GM21360 (cell line): ENCODE measurements around the gene ZSCAN2.
A peak's percentile ranks its signal among the peaks of the same experiment; 100 is the strongest.
"Not testable (repeated sequence)": the region's sequence is repeated elsewhere in the genome, so short reads cannot be mapped to it uniquely, and the experiment has no call there.

ENCODE experiments used
- ATAC-seq: cut with Tn5 transposase; IDR thresholded peaks from one replicate; pipeline ENCODE4 v1.9.1; 2021; ENCODE audit warnings: mild to moderate bottlenecking, moderate library complexity; ENCODE audit not compliant: unreplicated experiment

The ZSCAN2 gene

DNA sequence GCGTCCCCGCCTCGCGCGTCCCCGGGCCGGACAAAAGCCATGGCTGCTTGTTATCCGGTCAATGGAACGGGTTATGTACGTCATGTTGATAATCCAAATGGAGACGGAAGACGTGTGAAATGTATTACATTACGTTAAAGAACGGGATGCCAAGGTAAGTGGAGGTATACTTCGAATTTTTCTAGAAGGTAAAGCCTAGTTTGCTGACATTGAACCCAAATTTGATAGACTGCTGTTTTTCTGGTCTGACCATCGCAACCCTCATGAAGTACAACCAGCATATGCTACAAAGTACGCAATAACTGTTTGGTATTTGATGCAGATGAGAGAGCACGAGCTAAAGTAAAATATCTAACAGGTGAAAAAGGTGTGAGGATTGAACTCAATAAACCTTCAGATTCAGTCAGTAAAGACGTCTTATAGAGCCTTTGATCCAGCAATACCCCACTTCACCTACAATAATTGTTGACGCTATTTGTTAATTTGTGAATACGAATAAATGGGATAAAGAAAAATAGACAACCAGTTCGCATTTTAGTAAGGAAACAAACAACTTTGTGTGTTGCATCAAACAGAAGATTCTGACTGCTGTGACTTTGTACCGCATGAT is 33.5 kb downstream of the ZSCAN2 start:
- no peak for ATAC-seq

DNA sequence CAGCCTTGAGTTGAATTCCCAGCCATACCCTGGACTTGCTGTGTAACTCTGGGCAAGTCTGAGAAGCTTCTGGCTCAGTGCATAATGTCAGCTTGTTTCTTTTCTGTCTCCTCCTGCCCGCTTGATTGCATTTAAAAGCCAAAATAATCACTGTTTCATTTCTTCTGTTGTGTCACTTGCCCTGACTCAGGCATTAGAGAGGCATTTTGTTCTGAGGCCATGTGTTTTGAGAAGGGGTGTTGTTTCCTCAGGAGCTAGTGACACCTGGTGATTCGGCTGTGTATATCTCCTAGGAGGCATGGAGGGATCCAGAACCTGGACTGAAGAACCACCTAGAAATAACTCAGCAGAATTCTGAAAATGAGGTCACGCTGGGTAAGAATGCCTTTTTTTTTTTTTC is 37.3 kb downstream of the ZSCAN2 start:
- ATAC-seq: no peak

DNA sequence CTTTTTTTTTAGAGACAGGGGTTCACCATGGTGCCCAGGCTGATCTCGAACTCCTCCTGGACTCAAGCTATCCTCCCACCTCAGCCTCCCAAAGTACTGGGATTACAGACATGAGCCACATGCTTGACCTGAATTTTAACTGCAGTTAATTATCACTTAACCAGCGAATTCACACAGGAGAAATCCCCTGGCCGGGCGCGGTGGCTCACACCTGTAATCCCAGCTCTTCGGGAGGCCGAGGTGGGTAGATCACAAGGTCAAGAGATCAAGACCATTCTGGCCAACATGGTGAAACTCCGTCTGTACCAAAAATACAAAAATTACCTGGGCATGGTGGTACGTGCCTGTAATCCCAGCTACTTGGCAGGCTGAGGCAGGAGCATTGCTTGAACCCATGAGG is 41.1 kb downstream of the ZSCAN2 start:
- ATAC-seq: not testable (repeated sequence)

DNA sequence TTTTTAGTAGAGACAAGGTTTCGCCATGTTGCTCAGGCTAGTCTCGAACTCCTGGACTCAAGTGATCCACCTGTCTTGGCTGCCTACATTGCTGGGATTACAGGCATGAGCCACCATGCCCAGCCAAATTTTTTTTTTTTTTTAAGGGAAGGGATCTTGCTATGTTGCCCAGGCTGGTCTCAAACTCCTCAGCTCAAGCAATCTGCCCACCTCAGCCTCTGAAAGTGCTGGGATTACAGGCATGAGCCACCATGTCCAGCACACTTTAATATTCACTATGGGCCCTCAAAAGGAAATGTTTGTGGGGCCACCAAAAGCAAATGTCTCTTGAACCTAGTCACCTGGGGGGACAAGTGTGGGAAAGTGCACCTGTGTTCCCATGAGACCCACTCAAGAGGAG is 41.8 kb downstream of the ZSCAN2 start:
- ATAC-seq: not testable (repeated sequence)

DNA sequence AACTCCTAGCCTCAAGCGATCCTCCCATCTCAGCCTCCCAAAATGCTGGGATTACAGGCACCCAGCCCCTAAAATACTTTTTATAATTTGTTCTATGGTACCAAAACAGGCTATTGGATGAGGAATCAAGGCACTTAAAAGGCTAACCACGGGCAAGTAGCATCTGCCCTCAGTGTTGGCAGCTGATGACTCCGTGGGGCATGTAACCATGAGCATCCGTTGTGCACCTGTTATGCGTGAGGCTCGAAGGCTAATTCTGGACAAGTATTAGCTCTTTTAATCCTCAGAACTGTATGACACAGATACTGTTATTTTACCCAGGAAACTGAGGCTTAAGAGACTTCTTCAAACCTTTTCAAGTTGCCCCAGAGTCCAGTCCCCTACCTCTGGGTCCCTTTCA is 43.0 kb downstream of the ZSCAN2 start:
- ATAC-seq: no peak

DNA sequence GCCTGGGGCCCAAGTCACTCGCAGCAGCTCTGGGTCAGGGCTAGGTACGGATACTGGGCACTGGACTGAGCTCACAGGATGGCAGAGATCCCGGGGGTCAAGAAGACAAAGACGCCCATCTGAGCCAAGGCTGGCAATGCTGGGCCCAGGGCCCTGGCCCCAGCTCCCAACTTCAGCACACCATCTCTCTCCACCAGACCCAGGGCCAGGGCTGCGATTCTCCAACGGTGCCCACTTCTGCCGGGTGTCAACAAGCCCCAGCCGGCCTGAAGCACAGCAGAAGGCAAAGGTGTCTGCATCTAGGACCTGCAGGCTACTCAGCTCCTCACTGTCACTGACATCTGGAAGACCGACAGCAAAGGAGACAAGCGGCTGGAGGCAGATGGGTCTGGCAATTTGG is 44.7 kb downstream of the ZSCAN2 start:
- ATAC-seq: no peak

DNA sequence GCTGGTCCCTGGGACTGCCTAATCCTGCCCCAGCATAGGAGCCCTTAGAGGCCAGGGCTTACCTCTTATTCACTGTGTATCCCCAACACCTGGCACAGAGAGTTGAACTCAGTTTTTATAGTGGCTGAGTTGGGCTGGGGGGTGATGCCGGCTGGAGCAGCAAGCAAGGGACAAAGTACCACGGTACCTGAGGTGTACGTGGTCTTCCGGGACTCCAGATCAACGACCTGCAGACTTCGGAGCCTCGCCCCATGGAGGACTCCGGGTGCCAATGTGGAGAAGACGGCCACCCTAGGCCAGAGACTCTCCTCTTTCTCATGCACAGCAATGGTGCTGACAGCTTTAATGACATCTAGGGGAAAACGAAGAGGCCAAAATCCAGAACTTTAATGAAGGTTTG is 45.2 kb downstream of the ZSCAN2 start:
- ATAC-seq: no peak

DNA sequence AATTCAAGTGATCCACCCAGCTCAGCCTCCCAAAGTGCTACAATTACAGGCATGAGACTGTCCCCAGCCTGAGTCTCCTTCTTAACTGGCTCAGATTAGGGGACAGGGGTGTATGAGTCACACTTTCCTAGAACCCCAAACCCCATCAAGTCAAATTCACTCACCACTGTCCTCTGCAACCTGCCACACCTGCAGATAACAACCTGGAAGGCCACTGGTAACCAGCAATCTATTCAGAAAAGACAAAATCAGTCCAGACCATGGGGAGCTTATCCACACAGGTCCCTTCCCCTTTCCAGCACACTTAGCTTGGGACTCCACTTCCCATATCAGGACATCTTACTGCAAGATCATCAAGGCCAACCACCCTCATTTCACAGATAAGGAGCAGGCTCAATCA is 46.9 kb downstream of the ZSCAN2 start:
- no peak for ATAC-seq

DNA sequence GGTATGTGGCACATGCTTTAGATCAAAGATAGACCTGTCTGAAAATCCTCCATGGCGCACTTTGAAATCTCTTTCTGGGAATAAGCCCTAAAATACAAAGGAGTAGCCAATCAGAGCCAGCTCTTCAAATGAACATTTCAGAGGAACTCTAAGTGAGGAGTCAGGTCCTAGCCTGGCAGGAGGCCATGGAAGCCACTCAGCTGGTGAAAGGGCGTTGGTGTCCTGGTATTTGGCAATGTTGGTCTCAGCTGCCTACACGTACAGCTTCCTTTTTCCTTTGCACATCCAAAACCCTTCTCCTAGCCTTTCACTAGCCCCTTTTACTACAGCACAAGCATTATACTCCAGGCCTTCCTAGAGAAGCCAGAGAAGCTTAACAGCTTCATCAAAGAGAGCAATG is 47.7 kb downstream of the ZSCAN2 start:
- no peak for ATAC-seq

DNA sequence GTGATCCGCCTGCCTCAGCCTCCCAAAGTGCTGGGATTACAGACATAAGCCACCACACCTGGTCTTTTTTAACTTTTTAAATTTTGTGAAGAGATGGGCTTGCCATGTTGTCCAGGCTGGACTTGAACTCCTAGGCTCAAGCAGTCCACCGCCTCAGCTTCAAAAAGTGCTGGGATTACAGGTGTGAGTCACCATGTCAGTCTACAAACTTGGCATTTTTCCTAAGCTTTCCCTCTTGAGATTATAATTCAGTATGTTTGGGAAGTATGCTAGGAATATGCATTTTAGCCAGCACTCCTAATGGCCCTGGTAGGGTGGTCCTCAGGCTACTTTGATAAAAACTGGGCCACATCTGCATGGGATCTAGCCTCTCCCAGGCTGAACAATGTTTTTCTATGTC is 48.9 kb downstream of the ZSCAN2 start:
- no peak for ATAC-seq

DNA sequence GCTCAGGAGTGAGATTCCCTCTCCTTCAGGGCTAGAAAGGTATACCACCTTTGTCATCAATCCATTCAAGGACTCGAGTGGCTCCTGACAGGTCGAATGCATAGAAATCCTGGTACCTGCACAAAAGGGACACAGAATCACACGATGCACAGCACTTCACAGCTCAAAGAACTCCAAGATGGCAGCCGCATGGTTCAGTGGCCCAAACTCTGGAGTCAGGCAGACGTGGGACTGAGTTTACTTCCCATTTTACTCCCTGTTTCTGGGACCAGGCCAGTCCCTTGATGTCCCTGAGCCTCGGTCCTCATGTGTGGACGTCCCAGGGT is 52.7 kb downstream of the ZSCAN2 start:
- no peak for ATAC-seq

DNA sequence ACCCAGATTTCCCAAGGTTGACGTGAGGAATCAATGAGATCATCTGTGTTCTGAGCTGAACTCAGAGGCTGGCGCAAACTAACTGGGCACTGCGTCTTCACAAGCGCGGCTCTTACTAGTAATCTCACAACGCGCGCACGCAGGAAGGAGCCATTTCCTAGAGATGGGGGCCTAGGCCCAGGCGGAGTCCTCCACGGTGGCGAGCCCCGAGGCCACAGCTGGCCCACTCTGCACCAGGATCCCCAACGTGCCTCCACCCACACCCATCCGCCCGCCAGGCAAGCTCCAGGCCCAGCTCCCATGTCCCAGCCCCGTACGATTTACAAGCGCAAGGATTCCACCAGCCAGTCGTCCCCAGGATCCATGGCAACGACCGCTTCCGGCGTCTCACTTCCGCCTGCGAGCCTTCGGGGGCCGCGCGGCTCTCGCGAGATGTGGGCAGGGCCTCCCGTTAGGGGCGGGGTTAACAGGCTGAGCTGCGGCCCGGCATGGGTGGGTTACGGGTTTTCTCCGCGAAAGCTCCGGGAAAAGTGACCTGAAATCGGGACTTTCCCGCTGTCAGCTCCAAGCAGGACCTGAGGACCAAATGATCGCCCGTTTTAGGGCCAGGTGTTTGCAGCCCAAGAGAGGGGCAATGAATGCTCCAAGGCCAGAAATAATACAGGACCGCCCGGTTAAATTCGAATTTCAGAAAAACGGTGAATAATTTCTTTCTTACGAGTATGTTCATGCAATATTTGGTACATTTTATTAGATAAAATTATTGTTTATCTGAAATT is 53.3 kb downstream of the ZSCAN2 start, which contains the start of gene WDR73:
WDR73 (minus strand) TSS at position 374 of the 779 bp plus-strand sequence; CDS start at position 365, 9 bp downstream.
- peak; percentile 82 for ATAC-seq

DNA sequence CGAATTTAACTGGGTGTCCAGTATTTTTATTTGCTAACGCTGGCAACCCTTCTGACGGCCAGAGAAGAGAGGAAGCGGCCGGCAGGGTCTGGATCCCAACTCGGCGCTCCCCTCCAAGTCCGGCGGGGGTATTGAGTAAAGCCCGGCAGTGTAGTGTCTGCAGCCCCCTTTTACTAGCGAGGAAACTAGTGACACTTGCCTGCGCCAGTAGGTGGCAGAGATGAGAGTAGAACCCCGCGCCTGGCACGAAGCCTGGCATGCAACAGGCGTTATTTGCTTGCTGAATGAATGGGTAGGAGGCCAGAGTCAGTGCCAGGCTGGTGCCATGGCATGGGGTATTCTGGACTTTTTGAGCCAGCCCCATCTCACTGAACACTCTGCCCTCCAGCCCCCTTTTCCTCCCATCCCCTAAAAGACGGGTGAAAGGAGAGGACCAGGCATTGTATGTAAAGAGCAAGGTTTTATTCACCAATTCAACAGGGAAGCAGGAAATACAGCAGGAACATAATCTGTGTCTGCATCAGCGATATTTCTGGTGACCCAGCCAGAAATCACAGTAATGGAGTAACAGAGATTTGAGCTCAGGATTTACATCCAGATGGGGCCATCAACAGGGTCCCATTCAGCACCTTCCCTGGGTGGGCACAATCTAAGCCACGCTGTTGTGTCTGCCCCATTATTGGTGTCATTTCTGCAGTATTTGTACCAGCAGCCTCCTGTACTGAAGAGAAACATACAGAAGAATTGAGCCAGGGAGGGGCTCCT is 54.1 kb downstream of the ZSCAN2 start:
- peak; percentile 25 for ATAC-seq

DNA sequence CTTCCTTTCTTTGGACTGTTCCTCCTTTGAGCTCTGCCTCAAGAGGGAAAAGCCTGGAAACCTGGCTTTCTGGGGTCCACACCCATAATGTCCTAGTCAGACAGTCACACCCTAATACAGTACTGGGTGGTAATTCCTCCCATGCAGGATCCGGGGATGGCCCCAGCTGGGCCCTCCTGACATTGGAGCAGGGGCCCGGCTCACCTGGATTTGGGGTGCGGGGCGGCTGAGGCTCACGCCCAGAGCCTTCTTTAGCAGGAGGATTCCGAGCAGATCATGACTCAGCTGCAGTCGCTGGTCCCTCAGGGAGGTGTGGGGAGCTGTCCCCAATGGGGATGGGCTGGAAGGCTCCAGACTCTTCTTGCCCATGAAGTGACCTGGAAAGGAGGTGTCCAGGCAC is 56.2 kb downstream of the ZSCAN2 start:
- ATAC-seq: no peak

DNA sequence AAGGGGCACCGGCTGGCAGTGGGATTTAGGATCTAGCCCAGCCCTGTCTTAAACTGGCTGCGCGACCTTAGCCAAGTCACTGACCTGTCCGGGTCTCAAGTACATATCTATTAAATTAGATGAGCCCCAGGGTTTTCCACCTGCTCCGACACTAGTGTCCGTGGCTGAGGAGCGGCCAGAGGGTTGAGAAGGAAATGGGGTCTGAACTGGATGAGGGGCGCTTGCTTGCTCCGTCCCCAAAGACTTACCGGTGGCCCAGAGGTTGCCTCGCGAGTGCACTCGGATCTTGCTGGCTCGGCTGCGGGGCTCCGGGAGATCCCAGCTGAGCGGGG is 56.9 kb downstream of the ZSCAN2 start:
- no peak for ATAC-seq

DNA sequence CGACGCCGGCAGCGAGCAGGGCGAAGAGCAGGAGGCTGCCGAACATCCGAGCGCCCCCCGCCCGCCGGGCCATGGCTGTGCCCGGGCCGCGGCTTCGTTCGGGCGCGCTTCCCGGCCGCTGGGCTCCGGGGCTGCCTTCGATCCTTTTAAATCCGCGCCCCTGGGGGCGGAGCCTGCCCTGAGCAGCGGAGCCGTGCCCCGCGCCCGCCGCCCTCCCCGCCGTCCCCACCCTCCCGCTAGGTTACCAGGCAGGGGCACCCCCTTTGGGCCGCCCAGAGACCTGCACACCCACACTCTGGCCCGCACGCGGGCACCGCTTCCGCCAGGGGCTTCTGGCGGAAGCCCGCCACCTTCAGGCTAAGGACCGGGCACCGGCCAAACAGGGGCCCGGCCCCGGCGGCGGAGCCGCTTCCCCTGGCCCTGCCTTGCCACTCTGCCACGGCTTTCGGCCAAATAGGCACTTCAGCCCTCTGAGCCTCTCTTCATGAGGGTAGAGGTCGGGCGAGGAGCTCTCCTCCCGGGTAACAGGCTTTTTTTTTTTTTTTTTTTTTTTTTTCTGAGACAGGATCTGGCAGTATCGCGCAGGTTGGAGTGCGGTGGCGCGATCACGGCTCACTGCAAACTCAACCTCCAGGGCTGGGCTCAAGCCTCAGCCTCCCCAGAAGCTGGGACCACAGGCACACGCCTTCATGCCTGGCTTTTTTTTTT is 57.4 kb downstream of the ZSCAN2 start, which contains the start of gene NMB:
NMB (minus strand) TSS at position 120 of the 708 bp plus-strand sequence; CDS start at position 73, 47 bp downstream.
- ATAC-seq: peak; percentile 54

DNA sequence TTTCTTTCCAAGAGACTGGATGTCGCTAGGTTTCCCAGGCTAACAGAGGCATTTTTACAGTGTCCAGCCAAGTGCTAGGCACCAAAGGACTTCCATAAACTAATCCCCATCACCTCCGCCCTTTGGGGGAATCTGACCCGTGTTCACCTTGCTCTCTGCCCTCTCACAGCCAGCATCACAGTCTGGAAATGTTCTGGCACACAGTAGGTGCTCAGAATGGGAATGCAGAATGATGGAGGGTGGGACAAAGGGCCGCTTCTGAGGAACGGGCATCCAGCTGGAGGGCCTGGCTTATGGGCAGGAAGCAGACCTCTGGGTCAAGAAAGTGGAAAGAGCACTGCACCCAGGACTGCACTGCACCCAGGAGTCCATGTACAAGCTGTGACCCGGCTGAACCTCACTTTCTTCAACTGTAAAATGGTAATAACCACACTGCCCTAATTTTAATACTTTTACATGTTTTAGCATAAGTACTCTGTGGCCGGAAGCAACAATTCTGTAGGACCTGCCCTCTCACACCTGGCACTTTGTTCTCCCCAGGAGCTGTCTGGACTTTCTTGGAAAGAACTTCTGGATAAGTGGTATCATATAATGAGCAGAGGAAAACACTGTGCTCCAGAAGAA is 58.1 kb downstream of the ZSCAN2 start:
- no peak for ATAC-seq

DNA sequence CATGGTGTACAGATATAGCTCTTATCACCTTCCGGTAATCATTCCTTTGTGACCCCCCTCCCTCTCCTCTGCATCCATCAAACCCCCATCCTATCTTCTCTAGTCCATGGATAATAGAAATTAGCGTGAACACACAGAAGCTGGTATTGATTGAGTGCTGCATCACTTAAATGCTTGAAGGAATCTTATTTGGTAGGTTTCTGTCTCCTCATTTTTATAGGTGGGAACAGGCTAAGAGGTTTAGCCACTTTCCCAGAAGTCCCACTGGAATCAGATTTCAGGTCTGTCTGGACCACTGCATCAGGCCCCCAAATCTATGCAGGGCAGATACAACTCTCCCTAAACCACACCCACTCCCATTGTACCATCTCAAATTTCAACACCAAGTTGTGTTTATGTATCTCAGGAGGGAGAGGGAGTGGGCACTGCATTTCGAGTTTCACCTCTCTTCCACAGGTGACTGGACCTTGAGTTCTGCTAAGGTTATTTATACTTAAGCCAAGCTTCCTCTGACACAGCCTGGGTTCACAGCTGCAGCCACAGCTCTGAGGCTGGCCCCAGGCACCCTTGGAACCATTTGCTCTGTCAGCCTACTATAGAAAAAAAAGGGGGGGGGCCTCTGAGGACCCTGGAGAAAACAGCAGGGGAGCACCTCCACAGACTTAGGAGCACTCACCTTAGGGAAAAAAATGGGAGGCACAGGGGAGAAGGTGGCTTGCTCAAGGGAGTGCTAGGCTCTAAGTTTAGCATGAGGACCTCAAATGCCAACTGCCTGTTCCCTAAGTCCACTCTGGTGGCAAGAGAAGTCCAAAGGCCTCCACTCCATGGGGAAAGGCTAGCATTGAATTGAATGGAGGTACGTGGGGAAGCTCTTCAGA is 59.3 kb downstream of the ZSCAN2 start:
- no peak for ATAC-seq

DNA sequence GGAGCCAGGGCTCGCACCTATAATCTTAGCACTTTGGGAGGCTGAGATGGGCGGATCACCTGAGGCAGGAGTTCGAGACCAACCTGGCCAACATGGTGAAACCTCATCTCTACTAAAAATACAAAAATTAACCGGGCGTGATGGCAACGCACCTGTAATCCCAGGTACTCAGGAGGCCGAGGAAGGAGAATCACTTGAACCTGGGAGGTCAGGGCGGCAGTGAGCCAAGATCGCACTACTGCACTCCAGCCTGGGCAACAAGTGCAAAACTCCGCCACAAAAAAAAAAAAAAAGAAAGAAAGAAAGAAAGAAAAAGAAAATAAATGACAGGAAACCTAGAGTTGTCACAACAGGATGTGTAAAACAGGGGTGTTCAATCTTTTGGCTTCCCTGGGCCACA is 60.2 kb downstream of the ZSCAN2 start:
- no peak for ATAC-seq

DNA sequence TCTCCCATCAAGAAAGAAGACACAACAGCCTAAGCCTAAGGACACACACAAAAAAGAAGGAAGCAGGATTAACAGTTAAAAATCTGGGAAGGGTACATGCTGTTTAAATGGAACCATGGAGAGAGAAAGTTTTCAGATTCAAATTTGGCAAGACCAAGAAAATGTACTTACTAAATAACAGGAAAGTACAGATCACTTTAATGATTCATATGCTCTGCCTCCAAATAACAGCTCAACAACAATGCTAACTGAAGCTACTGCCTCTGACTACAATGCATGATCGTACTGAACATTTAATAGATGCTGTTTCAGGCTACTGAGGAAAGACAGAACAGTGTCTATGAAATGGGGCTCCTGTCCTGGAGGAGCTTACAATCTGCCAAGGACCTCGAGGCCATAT is 65.6 kb downstream of the ZSCAN2 start:
- no peak for ATAC-seq
